Heart left ventricle (tissue), 16 donors: ENCODE results near the gene UST. TPM values are rescaled to one million over a fixed set of nuclear protein-coding genes. Genes with fewer than 3 reads are reported as not detected.

ENCODE experiments used
- ATAC-seq, 4 donors: fragments of 200-7000 bp; cut with Tn5 transposase; one replicate each; pipeline ENCODE4 v1.9.1; 2020 to 2022; ENCODE audit warnings: moderate library complexity in 4 of 4, mild to moderate bottlenecking in 3 of 4, moderate number of reproducible peaks in 1 of 4
- DNase-seq, 5 donors: peaks; one replicate each; pipeline ENCODE4 v3.0.0-alpha.2; 2020
- H3K27ac ChIP-seq, 12 donors: fragments of 200-600 bp; sonication (generic) in 4 of 12; one replicate each; pipeline versions ENCODE4 v1.5.0 to v1.8.0; 2016 to 2022; ENCODE audit warnings: mild to moderate bottlenecking in 2 of 12
- H3K27me3 ChIP-seq, 9 donors: fragments of 200-600 bp; sonication (generic) in 2 of 9; one replicate each; pipeline versions ENCODE4 v1.5.1 to v1.8.0; 2016 to 2022; ENCODE audit warnings: mild to moderate bottlenecking in 3 of 9
- H3K36me3 ChIP-seq, 9 donors: fragments of 200-600 bp; sonication (generic) in 2 of 9; one replicate each; pipeline versions ENCODE4 v1.5.0 to v1.8.0; 2018 to 2022; ENCODE audit warnings: mild to moderate bottlenecking in 2 of 9
- H3K4me1 ChIP-seq, 12 donors: fragments of 200-600 bp; sonication (generic) in 4 of 12; one replicate each; pipeline versions ENCODE4 v1.5.0 to v1.8.0; 2016 to 2022; ENCODE audit warnings: mild to moderate bottlenecking in 3 of 12
- H3K4me3 ChIP-seq, 12 donors: fragments of 200-600 bp; sonication (generic) in 4 of 12; one replicate each; pipeline versions ENCODE4 v1.5.0 to v1.8.0; 2017 to 2022; ENCODE audit warnings: mild to moderate bottlenecking in 9 of 12, moderate library complexity in 4 of 12
- H3K9me3 ChIP-seq, 12 donors: fragments of 200-600 bp; sonication (generic) in 4 of 12; one replicate each; pipeline versions ENCODE4 v1.5.0 to v1.8.0; 2016 to 2022; ENCODE audit warnings: mild to moderate bottlenecking in 1 of 12
- CTCF ChIP-seq, 12 donors: fragments of 200-600 bp; sonication (generic) in 4 of 12; IDR thresholded peaks; one replicate each; pipeline versions ENCODE4 v1.5.0 to v1.8.0; 2018 to 2022; ENCODE audit warnings: antibody characterized with exemption in 12 of 12, mild to moderate bottlenecking in 5 of 12
- POLR2A ChIP-seq, 2 donors: fragments of 450-650 bp; IDR thresholded peaks; one replicate each; pipeline ENCODE4 v1.6.1; 2017; ENCODE audit warnings: antibody characterized with exemption in 2 of 2, mild to moderate bottlenecking in 2 of 2, moderate library complexity in 2 of 2
- WGBS, 4 donors: extraction: QIAGEN DNeasy Blood & Tissue Kit in 2 of 4; methylation state at CpG; one replicate each; pipeline versions ENCODE4 v1.1.5 to v1.1.7; 2013 to 2018; 5-methylcytosine and 5-hydroxymethylcytosine counted together
- intact Hi-C, 10 donors: fragments of 100-400 bp; cut with DNase I; formaldehyde crosslinking; loops; one replicate each; pipeline versions ENCODE4 v1.11.1 to v1.14.2; 2022
- polyA plus RNA-seq, 2 donors: library from polyadenylated mRNA; stranded (reverse); fragments of 200-250 nt; gene quantifications; one replicate each; pipeline ENCODE4 v1.2.3, GENCODE V29; 2013
- total RNA-seq, 9 donors: library from RNA; depleted of rRNA in 2 of 9; stranded (reverse); fragments of >200 nt in 2 of 9; fragmentation: NEBNext Ultra II Directional in 3 of 9; extraction: Animal tissue kit (Norgen Biotek cat#: 25700) in 3 of 9; gene quantifications; one replicate each; pipeline versions ENCODE4 v1.1.0 to v1.2.4, GENCODE V29; 2016 to 2023
- donor health status: ischemic (EF 13 %, LVEDD 7.1; RV severe dilation, severe dysfunction).
- donor health status: healthy with polysubstance abuse.
- donor health status: DM: no; HTN: yes; CAD: no.
- donor health status: DM: no; HTN: no; CAD: no.
- donor health status: ischemic (EF 25% LVEDD 6.9; RV normal size, moderate dysfunction).
- donor health status: ischemic (EF 25% LVEDD 5.7; RV mildly dilated, moderate dysfunction).
- donor health status: healthy.
- donor health status: DM: yes; HTN: yes; CAD: no.
- donor health status: ischemic (EF 35%, LVEDD 5.7; RV mildly dilated, moderate dysfunction).
- donor health status: nonischemic (EF 11% LVEDD 7.7; RV severe dilation, severe dysfunction).
- donor health status: DM: yes; HTN: yes; CAD: no.
- donor health status: PGD.
- donor health status: ischemic (EF 29% LVEDD 5.4; RV normal size, mild dysfunction).
- donor health status: nonischemic (EF 23%, LVEDD 6.1; RV moderate dilation, normal function).

The UST gene
- total and polyA plus RNA-seq, 11 donors, result 1.1 to 5.8 (median 2.7) TPM

- Histone ChIP-seq H3K27ac (no peak overlapping the region), H3K4me3 (no peak overlapping the region), H3K9me3 (peaks cover 0 to 16% (median 0%) of the 10 kb centered on the region in 12 donors), H3K4me1 (no peaks in the 10 kb centered on the region), H3K36me3 (no peaks in the 10 kb centered on the region), H3K27me3 (no peaks in the 10 kb centered on the region)
- intact Hi-C loops, result no loop called here
- ATAC-seq (no peak), DNase-seq (no peak)
- no peak for TF ChIP-seq POLR2A (IDR thresholded peaks at IDR 0.05)
- TF ChIP-seq CTCF (IDR thresholded peaks at IDR 0.05), result no peak
These were observed 69.3 kb downstream of the UST start for GRCh38 chr6:148816117-148816516.

- no peak overlapping the region for H3K4me3 ChIP-seq
- no peaks in the 10 kb centered on the region for H3K36me3 ChIP-seq
- H3K27me3 ChIP-seq, result no peaks in the 10 kb centered on the region
- ATAC-seq (no peak), DNase-seq (no peak)
- peaks cover 0 to 11% (median 0%) of the 10 kb centered on the region in 12 donors for H3K9me3 ChIP-seq
- H3K4me1 ChIP-seq, result no peaks in the 10 kb centered on the region
- TF ChIP-seq POLR2A (IDR thresholded peaks at IDR 0.05), result no peak
- no peak for TF ChIP-seq CTCF (IDR thresholded peaks at IDR 0.05)
- H3K27ac ChIP-seq, result no peak overlapping the region
- 80 to 84% (median 82%) methylated on average over 3 of the region's 3 CpGs for WGBS, 4 donors
- intact Hi-C loops, result no loop called here
These were observed 70.9 kb downstream of the UST start for GRCh38 chr6:148817689-148818088.

GRCh38 chr6:148818939-148819575, 72.2 kb downstream of the UST start:
- Histone ChIP-seq H3K27me3 (no peaks in the 10 kb centered on the region), H3K27ac (no peak overlapping the region), H3K4me3 (no peak overlapping the region), H3K4me1 (no peaks in the 10 kb centered on the region), H3K36me3 (no peaks in the 10 kb centered on the region), H3K9me3 (peaks cover 0 to 8% (median 0%) of the 10 kb centered on the region in 12 donors)
- TF ChIP-seq POLR2A (IDR thresholded peaks at IDR 0.05) (no peak), CTCF (IDR thresholded peaks at IDR 0.05) (no peak)
- DNase-seq (no peak), ATAC-seq (no peak)
- intact Hi-C loops, result no loop called here
- 69 to 84% (median 69%) methylated on average over 7 of the region's 7 CpGs for WGBS, 4 donors

- DNase-seq (no peak), ATAC-seq (no peak)
- H3K36me3 ChIP-seq, result no peaks in the 10 kb centered on the region
- H3K4me1 ChIP-seq, result no peaks in the 10 kb centered on the region
- peaks cover 0 to 4% (median 0%) of the 10 kb centered on the region in 12 donors for H3K9me3 ChIP-seq
- WGBS, 4 donors, result 74 to 79% (median 75%) methylated on average over 6 of the region's 6 CpGs
- no peak for TF ChIP-seq CTCF (IDR thresholded peaks at IDR 0.05)
- TF ChIP-seq POLR2A (IDR thresholded peaks at IDR 0.05), result no peak
- no peak overlapping the region for H3K27ac ChIP-seq
- no peak overlapping the region for H3K4me3 ChIP-seq
- no peaks in the 10 kb centered on the region for H3K27me3 ChIP-seq
- intact Hi-C loops, result no loop called here
These were observed 73.0 kb downstream of the UST start for GRCh38 chr6:148819852-148820251.
